ENCODE results near the gene CEP112. TPM values are rescaled to one million over a fixed set of nuclear protein-coding genes. Genes with fewer than 3 reads are reported as not detected.

Gene CEP112
- total and polyA plus RNA-seq, 9 of the 15 experiments (the other 6 are each of a cell fraction or from before 2014, with no cell fraction given), result 0.84 TPM; not detected in 8

- H3K9me1 ChIP-seq (ENCODE audit: control insufficient read depth, insufficient read depth, low read length), result no peaks in the 10 kb centered on the region
- no peak for ATAC-seq
- no peak overlapping the region for H2AFZ ChIP-seq (ENCODE audit: low read depth, low read length)
- no peaks in the 10 kb centered on the region for H3K9me3 ChIP-seq (replicated peaks; ENCODE audit: control insufficient read depth, insufficient read depth, low read depth, low read length)
- TF ChIP-seq ERF (CRISPR knock-in tag; IDR thresholded peaks at IDR 0.05) (no peak), NELFE (IDR thresholded peaks at IDR 0.05; ENCODE audit: insufficient read depth, insufficient read length) (no peak), NCOA1 (IDR thresholded peaks at IDR 0.05; ENCODE audit: low read depth) (no peak), HMGN3 (IDR thresholded peaks at IDR 0.05; ENCODE audit: borderline replicate concordance, extremely low read depth, insufficient read length, low read depth, low read length) (no peak), MYNN (IDR thresholded peaks at IDR 0.05) (no peak), MYNN (CRISPR knock-in tag; IDR thresholded peaks at IDR 0.05) (no peak), ZNF224 (CRISPR knock-in tag; IDR thresholded peaks at IDR 0.05) (no peak), CBFA2T2 (conservative IDR thresholded peaks at IDR 0.05) (no peak), ZNF316 (IDR thresholded peaks at IDR 0.05) (peak; percentile 11; the same call in 1 of the 2 replicates)
- no TSS peak for BruUV-seq (replicated peaks)
- ChIA-PET CTCF (ENCODE audit: low intra/inter-chr PET ratio) (no interaction called here), POLR2A (no interaction called here)
- H3K4me3 ChIP-seq, result no peak overlapping the region
- no peaks in the 10 kb centered on the region for H3K36me3 ChIP-seq (ENCODE audit: control insufficient read depth, insufficient read depth, low read length)
- no peak for DNase-seq (ENCODE audit: extremely low read depth in 1 of 4, low spot score in 3 of 4)
- H3K79me2 ChIP-seq (ENCODE audit: control insufficient read depth, insufficient read depth, low read length), result no peaks in the 10 kb centered on the region
- intact Hi-C loops (cut with micrococcal nuclease), result no loop called here
- H4K20me1 ChIP-seq (replicated peaks; ENCODE audit: control insufficient read depth, insufficient read depth, low read length), result no peaks in the 10 kb centered on the region
- no peak overlapping the region for H3K27ac ChIP-seq (ENCODE audit: extremely low read depth, low read depth, low read length)
- H3K9ac ChIP-seq (ENCODE audit: insufficient read depth in 1 of 2, low read depth in 2 of 2, low read length in 2 of 2), result no peak overlapping the region
- no peaks in the 10 kb centered on the region for H3K4me1 ChIP-seq (replicated peaks in 1 of 2; ENCODE audit: control insufficient read depth in 2 of 2, insufficient read depth in 2 of 2, low read length in 2 of 2)
- in situ Hi-C loops (cut with MboI), result no loop called here
- H3K4me2 ChIP-seq (ENCODE audit: insufficient read depth, low read length), result no peak overlapping the region
- peaks cover 12 to 25% of the 10 kb centered on the region in 2 experiments; a peak in 3 of 5 replicates for H3K27me3 ChIP-seq (ENCODE audit: control insufficient read depth in 2 of 2, insufficient read depth in 2 of 2, low read length in 2 of 2)
- no peak for FAIRE-seq
Measured at GRCh38 chr17:65626451-65626850, 565.5 kb downstream of the CEP112 start.

GRCh38 chr17:65618516-65618915 lies 573.4 kb downstream of the CEP112 start:
- ChIA-PET POLR2A (no interaction called here), CTCF (ENCODE audit: low intra/inter-chr PET ratio) (no interaction called here)
- in situ Hi-C loops (cut with MboI), result no loop called here
- Histone ChIP-seq H3K9me3 (replicated peaks; ENCODE audit: control insufficient read depth, insufficient read depth, low read depth, low read length) (no peaks in the 10 kb centered on the region), H3K4me3 (no peak overlapping the region), H3K27me3 (ENCODE audit: control insufficient read depth in 2 of 2, insufficient read depth in 2 of 2, low read length in 2 of 2) (peaks cover 6 to 13% of the 10 kb centered on the region in 2 experiments; a peak in 3 of 5 replicates), H3K36me3 (ENCODE audit: control insufficient read depth, insufficient read depth, low read length) (no peaks in the 10 kb centered on the region), H3K9me1 (ENCODE audit: control insufficient read depth, insufficient read depth, low read length) (no peaks in the 10 kb centered on the region), H3K27ac (ENCODE audit: extremely low read depth, low read depth, low read length) (no peak overlapping the region), H3K9ac (ENCODE audit: insufficient read depth in 1 of 2, low read depth in 2 of 2, low read length in 2 of 2) (no peak overlapping the region), H3K79me2 (ENCODE audit: control insufficient read depth, insufficient read depth, low read length) (no peaks in the 10 kb centered on the region), H3K4me1 (replicated peaks in 1 of 2; ENCODE audit: control insufficient read depth in 2 of 2, insufficient read depth in 2 of 2, low read length in 2 of 2) (no peaks in the 10 kb centered on the region), H3K4me2 (ENCODE audit: insufficient read depth, low read length) (no peak overlapping the region), H2AFZ (ENCODE audit: low read depth, low read length) (no peak overlapping the region), H4K20me1 (replicated peaks; ENCODE audit: control insufficient read depth, insufficient read depth, low read length) (no peaks in the 10 kb centered on the region)
- BruUV-seq (replicated peaks), result no TSS peak
- TF ChIP-seq ZNF445 (CRISPR knock-in tag; IDR thresholded peaks at IDR 0.05; ENCODE audit: low read depth) (no peak), EZH2 (IDR thresholded peaks at IDR 0.05; ENCODE audit: borderline replicate concordance, low read depth, low read length) (no peak)
- 0% methylated on average over 1 of the region's 1 CpG for WGBS (ENCODE audit: insufficient coverage, low coverage, missing lambda C conversion rate)
- ATAC-seq (no peak), DNase-seq (ENCODE audit: extremely low read depth in 1 of 4, low spot score in 3 of 4) (no peak), FAIRE-seq (no peak)
- intact Hi-C loops (cut with micrococcal nuclease), result no loop called here
